GM19395 (cell line): ENCODE measurements around the gene PRXL2A.

Source experiments
- ATAC-seq: cut with Tn5 transposase; IDR thresholded peaks from one replicate; pipeline ENCODE4 v1.9.1; 2021; ENCODE audit warnings: mild to moderate bottlenecking, moderate library complexity; ENCODE audit not compliant: unreplicated experiment

The PRXL2A gene

GRCh38 chr10:80460399-80461207 lies 52.3 kb downstream of the PRXL2A start:
- ATAC-seq: no peak

DNA sequence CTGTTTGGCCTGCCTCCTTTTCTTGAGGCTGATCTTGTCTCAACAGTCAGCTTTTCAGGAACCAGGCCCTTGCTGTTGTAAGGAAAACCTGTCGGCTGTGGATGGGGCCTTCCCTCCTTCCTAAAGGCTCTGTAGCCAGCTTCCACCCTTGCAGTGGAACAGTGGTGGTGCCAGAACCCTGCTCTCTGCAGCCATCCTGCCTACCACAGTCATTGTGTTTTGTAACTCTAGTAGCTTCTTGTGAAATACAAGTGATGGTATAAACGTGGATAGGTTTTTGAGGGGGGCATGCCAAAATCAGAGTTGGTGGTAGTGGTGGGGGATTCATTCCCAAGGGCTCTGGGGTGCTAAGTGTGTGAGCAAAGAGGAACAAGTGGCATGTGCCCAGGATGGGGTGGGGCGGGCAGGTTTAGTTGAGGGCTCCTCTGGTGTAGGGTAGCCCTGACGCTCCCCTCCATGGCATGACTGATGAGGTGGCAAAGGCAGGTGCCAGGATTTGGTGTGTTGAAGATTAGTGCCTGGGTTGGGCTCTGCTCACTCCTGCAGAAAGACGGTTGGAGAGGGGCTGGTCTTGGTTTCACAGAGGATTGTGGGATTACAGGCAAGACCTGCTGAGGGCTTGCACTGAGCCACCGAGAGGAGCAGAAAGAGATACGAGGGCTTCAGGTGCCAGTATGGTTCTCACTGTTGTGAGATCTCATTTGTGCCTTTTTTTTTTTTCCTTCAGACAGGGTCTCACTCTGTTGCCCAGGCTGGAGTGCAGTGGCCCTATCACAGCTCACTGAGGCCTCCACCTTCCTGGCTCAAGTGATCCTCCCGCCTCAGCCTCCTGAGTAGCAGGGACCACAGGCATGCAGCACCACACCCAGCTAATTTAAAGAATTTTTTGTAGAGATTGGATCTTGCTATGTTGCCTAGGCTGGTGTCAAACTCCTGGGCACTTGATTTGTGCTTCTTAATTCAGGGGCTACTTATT lies 53.1 kb downstream of the PRXL2A start:
- no peak for ATAC-seq

- ATAC-seq: no peak
Measured at GRCh38 chr10:80462299-80462980, 54.1 kb downstream of the PRXL2A start.

GRCh38 chr10:80462981-80463741 lies 54.8 kb downstream of the PRXL2A start:
- peak; percentile 31 for ATAC-seq

DNA sequence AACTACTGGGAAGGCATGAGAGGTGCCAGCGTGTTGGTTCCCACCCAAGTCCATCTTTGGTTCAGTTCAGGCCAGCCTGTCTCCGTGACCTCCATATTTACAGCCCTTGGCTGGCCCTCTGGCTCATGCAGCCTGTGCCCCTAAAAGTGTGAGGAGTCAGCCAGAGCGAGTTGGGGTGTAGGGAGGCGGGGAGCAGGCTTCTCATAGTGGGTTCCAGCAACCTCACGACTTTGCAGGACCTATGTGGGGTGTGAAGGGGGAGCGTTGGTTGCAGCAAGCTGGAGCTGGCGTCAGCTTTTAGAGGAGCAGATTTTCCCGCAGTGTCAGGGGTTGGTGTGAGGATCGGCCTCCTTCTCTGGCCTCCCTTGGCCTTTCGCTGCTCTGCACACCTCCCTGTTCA lies 55.5 kb downstream of the PRXL2A start:
- no peak for ATAC-seq

GRCh38 chr10:80464557-80465450 lies 56.5 kb downstream of the PRXL2A start:
- no peak for ATAC-seq

DNA sequence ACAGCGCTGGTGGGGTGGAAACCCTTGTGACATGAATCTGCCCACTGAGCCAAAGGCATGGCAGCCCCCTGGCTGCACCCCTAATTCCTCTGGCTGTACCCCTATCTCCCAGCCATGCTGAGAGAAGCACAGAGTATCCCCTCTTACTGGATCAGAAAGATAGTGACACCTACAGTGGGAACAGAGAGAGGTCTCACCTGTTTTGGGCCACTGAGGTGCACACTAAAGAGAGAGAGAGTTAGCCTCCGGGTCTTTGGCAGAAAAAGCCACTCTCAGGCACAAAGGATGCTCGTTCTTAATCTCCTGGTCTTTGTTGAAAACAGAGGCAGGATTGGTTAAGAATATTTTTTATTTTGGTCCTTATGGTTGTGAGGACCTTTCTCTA lies 57.1 kb downstream of the PRXL2A start:
- ATAC-seq: no peak

GRCh38 chr10:80465839-80466590 lies 57.7 kb downstream of the PRXL2A start:
- ATAC-seq: no peak

DNA sequence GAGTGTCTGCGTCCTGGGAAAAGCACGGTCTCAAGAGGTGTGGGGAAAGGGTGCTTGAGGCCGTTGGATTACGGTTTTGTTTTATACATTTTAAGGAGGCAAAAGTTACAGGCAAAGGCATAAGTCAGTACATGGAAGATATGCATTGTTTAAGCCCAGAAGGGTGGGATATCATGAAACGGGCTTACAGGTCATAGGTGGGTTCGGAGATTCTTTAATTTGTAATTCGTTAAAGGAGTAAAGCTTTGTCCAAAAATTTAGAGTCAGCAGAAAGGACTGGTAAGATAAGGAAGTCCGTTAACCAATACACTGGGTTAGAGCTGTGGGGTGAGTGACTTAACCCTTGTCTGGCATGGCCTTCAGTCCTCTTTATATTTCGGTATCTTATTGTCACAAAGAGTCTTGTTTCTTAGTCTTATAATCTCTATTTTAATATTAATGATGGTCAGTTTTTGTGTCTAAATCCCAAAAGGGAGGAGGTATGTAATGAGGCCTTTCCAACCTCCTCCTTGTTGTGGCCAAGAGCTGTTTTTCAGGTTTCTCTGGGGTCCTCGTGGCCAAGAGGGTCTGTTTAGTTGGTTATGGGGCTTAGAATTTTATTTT lies 58.5 kb downstream of the PRXL2A start:
- ATAC-seq: no peak

DNA sequence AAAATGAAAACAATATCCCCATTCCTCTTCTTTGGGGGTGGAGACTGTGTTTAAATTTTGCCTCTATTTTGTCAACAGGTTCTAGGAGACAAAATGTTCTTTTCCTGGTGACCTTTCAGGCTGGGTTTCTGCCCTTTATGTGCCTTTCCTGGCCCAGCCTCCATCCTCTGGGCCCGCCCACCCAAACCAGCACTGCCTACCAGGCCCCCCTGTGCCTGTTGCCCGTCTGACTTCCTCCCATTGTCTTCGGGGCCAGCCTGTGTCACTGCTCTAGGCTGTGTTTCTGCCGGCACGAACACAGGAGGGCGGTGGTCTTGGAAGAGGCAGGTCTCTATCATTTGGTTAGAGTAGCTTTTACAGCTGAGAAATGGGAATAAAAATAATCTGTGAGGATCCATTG lies 59.7 kb downstream of the PRXL2A start:
- ATAC-seq: no peak

- ATAC-seq: no peak
Measured at GRCh38 chr10:80468806-80469421, 60.6 kb downstream of the PRXL2A start.

GRCh38 chr10:80470266-80470665 lies 61.9 kb downstream of the PRXL2A start:
- no peak for ATAC-seq

GRCh38 chr10:80471001-80471400 lies 62.6 kb downstream of the PRXL2A start:
- no peak for ATAC-seq

GRCh38 chr10:80471715-80472233 lies 63.4 kb downstream of the PRXL2A start:
- peak; percentile 71 for ATAC-seq

DNA sequence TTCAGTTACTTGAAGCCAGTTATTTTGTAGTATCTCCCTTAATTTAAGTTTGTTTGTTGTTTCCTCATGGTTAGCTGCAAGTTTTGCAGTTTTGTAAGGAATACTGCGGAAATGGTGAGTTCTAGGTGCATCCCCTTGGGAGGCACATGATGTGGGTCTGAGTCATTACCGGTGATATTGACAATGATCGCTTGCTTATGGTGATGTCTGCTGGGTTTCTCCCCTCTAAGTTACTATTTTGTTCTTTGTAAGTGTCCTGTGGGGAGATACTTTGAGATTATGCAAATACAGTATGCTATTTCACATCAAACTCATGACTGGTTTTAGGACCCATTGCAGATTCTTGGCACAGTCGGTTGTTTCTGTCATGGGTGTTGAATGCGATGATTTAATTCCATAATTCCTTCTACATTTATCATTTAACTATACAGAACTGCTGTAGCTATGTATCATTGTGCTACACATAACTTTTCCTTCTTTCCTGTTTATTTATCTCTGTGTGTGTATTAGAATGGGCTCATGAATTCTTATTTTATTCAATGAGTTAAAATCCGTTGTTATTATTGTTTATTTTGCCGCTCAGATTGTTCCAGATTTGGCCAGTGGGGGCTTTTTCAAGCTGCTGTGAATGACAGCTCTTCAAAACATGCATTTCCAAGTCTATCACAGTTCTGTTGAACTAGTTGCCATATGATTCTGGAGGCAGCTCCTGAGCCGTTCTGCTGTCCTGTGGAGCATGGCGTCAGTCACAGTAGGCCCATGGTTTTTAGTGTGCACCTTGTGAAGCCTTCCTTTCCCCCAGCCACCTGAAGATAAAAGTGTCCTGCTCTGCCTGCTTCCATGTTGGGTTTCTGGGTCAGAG lies 64.1 kb downstream of the PRXL2A start:
- peak; percentile 94 for ATAC-seq

GRCh38 chr10:80473096-80473657 lies 64.8 kb downstream of the PRXL2A start:
- ATAC-seq: no peak
